ENCODE data around the gene OR2F2.

DNA sequence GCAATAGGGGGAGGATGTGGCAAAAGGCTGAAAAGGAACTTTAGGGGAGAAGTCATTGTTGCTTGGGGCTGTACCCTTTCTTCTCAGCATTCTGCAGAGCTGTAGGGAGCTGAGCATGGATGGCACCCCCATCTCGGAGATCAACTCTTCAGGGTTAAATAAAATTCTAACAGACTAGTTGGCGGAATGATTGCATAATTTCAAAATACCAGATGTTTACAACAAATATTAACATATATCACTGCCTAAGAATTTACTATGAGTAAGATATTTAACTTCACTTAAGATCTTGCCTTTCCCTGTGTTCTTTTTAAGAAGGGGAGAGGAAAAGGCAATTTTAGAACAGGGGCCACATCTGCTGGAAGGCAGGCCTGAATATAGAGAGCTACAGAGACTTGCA lies 19.1 kb downstream of the OR2F2 start:
- TF ChIP-seq, protein P1, sequence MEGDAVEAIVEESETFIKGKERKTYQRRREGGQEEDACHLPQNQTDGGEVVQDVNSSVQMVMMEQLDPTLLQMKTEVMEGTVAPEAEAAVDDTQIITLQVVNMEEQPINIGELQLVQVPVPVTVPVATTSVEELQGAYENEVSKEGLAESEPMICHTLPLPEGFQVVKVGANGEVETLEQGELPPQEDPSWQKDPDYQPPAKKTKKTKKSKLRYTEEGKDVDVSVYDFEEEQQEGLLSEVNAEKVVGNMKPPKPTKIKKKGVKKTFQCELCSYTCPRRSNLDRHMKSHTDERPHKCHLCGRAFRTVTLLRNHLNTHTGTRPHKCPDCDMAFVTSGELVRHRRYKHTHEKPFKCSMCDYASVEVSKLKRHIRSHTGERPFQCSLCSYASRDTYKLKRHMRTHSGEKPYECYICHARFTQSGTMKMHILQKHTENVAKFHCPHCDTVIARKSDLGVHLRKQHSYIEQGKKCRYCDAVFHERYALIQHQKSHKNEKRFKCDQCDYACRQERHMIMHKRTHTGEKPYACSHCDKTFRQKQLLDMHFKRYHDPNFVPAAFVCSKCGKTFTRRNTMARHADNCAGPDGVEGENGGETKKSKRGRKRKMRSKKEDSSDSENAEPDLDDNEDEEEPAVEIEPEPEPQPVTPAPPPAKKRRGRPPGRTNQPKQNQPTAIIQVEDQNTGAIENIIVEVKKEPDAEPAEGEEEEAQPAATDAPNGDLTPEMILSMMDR (IDR thresholded peaks at IDR 0.05), result no peak
- no peak for TF ChIP-seq POLR2A (IDR thresholded peaks at IDR 0.05)
